DOHH2 (cell line): ENCODE data around the gene ZNF469.
"Not testable (repeated sequence)": the region's sequence is repeated elsewhere in the genome, so short reads cannot be mapped to it uniquely, and the experiment has no call there.

Experiments
- H3F3A ChIP-seq: fragments of 200-600 bp; sonication (generic), shearing (Covaris generic); 2 replicates; pipeline ENCODE4 v1.6.0; 2016; ENCODE audit warnings: antibody characterized with exemption, mild to moderate bottlenecking; ENCODE audit not compliant: control insufficient read depth, insufficient read depth
- H3K27ac ChIP-seq: fragments of 200-600 bp; sonication (generic); 2 replicates; pipeline ENCODE4 v1.5.1; 2014; ENCODE audit warnings: low read depth, mild to moderate bottlenecking, low read length, moderate library complexity
- H3K27me3 ChIP-seq: fragments of 200-600 bp; sonication (generic); 2 replicates; pipeline ENCODE4 v1.6.1; 2014; ENCODE audit warnings: mild to moderate bottlenecking, low read length, mixed read lengths; ENCODE audit not compliant: control insufficient read depth
- H3K36me3 ChIP-seq: fragments of 200-600 bp; sonication (generic); 2 replicates; pipeline ENCODE4 v1.6.1; 2014; ENCODE audit warnings: mild to moderate bottlenecking, low read length, moderate library complexity, mixed read lengths; ENCODE audit not compliant: control insufficient read depth
- H3K4me1 ChIP-seq: fragments of 200-600 bp; sonication (generic); 2 replicates; pipeline ENCODE4 v1.6.1; 2014; ENCODE audit warnings: mild to moderate bottlenecking, low read length, mixed read lengths; ENCODE audit not compliant: control insufficient read depth
- H3K4me2 ChIP-seq: fragments of 200-600 bp; sonication (generic); 2 replicates; pipeline ENCODE4 v1.6.0; 2014; ENCODE audit warnings: mild to moderate bottlenecking, low read length, moderate library complexity
- H3K4me3 ChIP-seq: fragments of 200-600 bp; sonication (generic); 2 replicates; pipeline ENCODE4 v1.5.1; 2014; ENCODE audit warnings: mild to moderate bottlenecking, low read length, mixed read lengths
- H3K79me2 ChIP-seq: fragments of 200-600 bp; sonication (generic); 2 replicates; pipeline ENCODE4 v1.6.1; 2014; ENCODE audit warnings: mild to moderate bottlenecking, low read length, mixed read lengths; ENCODE audit not compliant: control insufficient read depth
- H3K9me2 ChIP-seq: fragments of 200-600 bp; sonication (generic); replicated peaks from 2 replicates; pipeline ENCODE4 v1.6.1; 2014; ENCODE audit warnings: mild to moderate bottlenecking, low read length, mixed read lengths; ENCODE audit not compliant: control insufficient read depth
- H3K9me3 ChIP-seq: fragments of 200-600 bp; sonication (generic); 2 replicates; pipeline ENCODE4 v1.6.1; 2014; ENCODE audit warnings: antibody characterized with exemption, low read length, mixed read lengths; ENCODE audit not compliant: control insufficient read depth, insufficient read depth
- H4K20me1 ChIP-seq: fragments of 200-600 bp; sonication (generic); 2 replicates; pipeline ENCODE4 v1.6.0; 2014; ENCODE audit warnings: low read depth, mild to moderate bottlenecking, antibody characterized with exemption, low read length, moderate library complexity; ENCODE audit not compliant: control insufficient read depth, insufficient read depth
- CTCF ChIP-seq: fragments of 200-600 bp; sonication (generic); IDR thresholded peaks from one replicate; pipeline ENCODE4 v1.5.1; 2014; ENCODE audit warnings: antibody characterized with exemption, mild to moderate bottlenecking, low read depth, low read length; ENCODE audit not compliant: poor library complexity, severe bottlenecking
- EZH2phosphoT487 ChIP-seq: fragments of 200-600 bp; sonication (generic); IDR thresholded peaks from 2 replicates; pipeline ENCODE4 v1.6.1; 2017; ENCODE audit warnings: borderline replicate concordance, mild to moderate bottlenecking, antibody characterized with exemption, low read length, moderate library complexity, mixed read lengths

Gene ZNF469

GRCh38 chr16:88408561-88409142 lies 25.9 kb downstream of the ZNF469 start:
- no peaks in the 10 kb centered on the region for H3K79me2 ChIP-seq
- no peaks in the 10 kb centered on the region for H3K27me3 ChIP-seq
- no peaks in the 10 kb centered on the region for H3K4me1 ChIP-seq
- no peaks in the 10 kb centered on the region for H3K9me3 ChIP-seq
- H3K27ac ChIP-seq, result no peak overlapping the region
- no peaks in the 10 kb centered on the region for H3K9me2 ChIP-seq
- H3K4me3 ChIP-seq, result no peak overlapping the region
- H3F3A ChIP-seq, result no peaks in the 10 kb centered on the region
- no peaks in the 10 kb centered on the region for H4K20me1 ChIP-seq
- H3K4me2 ChIP-seq, result no peak overlapping the region
- TF ChIP-seq CTCF, result no peak
- no peak for TF ChIP-seq EZH2phosphoT487
- no peaks in the 10 kb centered on the region for H3K36me3 ChIP-seq

GRCh38 chr16:88409296-88410065 lies 26.7 kb downstream of the ZNF469 start:
- H3K4me1 ChIP-seq, result no peaks in the 10 kb centered on the region

GRCh38 chr16:88410297-88410968 lies 27.7 kb downstream of the ZNF469 start:
- H3K36me3 ChIP-seq, H3K9me3 ChIP-seq, H3F3A ChIP-seq, H4K20me1 ChIP-seq, H3K4me1 ChIP-seq, H3K27me3 ChIP-seq, H3K4me2 ChIP-seq, H3K9me2 ChIP-seq, H3K27ac ChIP-seq, H3K79me2 ChIP-seq, H3K4me3 ChIP-seq: not testable (repeated sequence)

More at GRCh38 chr16:88409296-88410065, 26.7 kb downstream of the ZNF469 start:
- Histone ChIP-seq H3K27me3 (no peaks in the 10 kb centered on the region), H3K9me2 (no peaks in the 10 kb centered on the region), H3K4me2 (no peak overlapping the region), H3K79me2 (no peaks in the 10 kb centered on the region), H3K27ac (no peak overlapping the region), H3K9me3 (no peaks in the 10 kb centered on the region), H3K4me3 (no peak overlapping the region), H4K20me1 (no peaks in the 10 kb centered on the region), H3K36me3 (no peaks in the 10 kb centered on the region), H3F3A (no peaks in the 10 kb centered on the region)
- TF ChIP-seq EZH2phosphoT487, result no peak
- TF ChIP-seq CTCF, result no peak
